Kidney epithelial cell (primary cell): Measurements from ENCODE around the gene INPP5A. TPM values are rescaled to one million over a fixed set of nuclear protein-coding genes. Genes with fewer than 3 reads are reported as not detected.

Experiments
- DNase-seq: peaks from one replicate; pipeline ENCODE4 v3.0.0-alpha.2; 2010; ENCODE audit warnings: low read depth
- H3K27me3 ChIP-seq: 2 replicates; pipeline ENCODE4 v1.6.0; 2011; ENCODE audit warnings: low read length; ENCODE audit not compliant: control insufficient read depth, insufficient read depth
- H3K36me3 ChIP-seq: 2 replicates; pipeline ENCODE4 v1.5.1; 2011; ENCODE audit warnings: low read length; ENCODE audit not compliant: control insufficient read depth, insufficient read depth
- H3K4me3 ChIP-seq: 2 replicates; pipeline ENCODE4 v1.5.1; 2011; ENCODE audit warnings: low read depth, mild to moderate bottlenecking, control low read depth, low read length
- total RNA-seq: library from RNA; depleted of rRNA; stranded (reverse); fragments of >200 nt; gene quantifications from 2 replicates; pipeline ENCODE4 v1.2.3, GENCODE V29; 2015
- TF ChIP-seq, protein P1 (sequence below): IDR thresholded peaks from 2 replicates; pipeline ENCODE4 v1.5.1; 2011; ENCODE audit warnings: mild to moderate bottlenecking, moderate library complexity, low read length, control low read depth, inconsistent platforms; ENCODE audit not compliant: insufficient read depth, poor library complexity, severe bottlenecking

INPP5A gene
- total RNA-seq, 1 donor from 2014 or later, result 45.1 TPM

DNA sequence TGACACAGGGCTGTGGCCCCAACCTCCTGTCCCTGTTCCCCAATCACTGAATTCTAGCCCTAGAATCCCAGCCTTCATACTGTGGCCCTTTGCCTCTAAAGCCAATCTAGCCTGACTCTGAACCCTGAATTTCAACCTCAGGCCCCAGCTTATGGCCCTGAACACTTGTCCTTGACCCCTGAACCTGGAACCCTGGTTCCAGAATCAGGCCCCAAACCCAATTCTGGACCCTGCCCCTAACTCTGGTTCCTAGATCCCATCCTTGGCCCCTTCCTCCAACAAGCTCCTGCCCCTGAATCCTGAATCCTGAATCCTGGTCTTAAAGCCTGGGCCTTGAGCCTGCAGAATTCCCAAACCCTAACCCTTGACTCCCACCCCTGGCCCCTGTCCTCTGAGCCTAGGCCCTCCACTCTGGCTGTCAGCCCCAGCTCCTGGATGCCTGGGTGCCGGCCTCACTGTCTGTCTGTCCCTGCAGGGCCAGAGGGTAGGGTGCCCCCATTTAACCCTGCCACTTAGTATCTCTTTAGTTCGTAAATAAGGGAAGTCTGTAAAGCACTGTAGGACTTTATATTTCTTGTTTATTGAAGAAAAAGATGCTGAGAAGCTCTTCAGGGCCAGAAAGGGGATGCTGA lies 1.3 kb downstream of the INPP5A start:
- peak overlapping the region; percentile 71 for H3K4me3 ChIP-seq
- DNase-seq, result no peak
- no peaks in the 10 kb centered on the region for H3K27me3 ChIP-seq
- no peaks in the 10 kb centered on the region for H3K36me3 ChIP-seq
- TF ChIP-seq, protein P1, sequence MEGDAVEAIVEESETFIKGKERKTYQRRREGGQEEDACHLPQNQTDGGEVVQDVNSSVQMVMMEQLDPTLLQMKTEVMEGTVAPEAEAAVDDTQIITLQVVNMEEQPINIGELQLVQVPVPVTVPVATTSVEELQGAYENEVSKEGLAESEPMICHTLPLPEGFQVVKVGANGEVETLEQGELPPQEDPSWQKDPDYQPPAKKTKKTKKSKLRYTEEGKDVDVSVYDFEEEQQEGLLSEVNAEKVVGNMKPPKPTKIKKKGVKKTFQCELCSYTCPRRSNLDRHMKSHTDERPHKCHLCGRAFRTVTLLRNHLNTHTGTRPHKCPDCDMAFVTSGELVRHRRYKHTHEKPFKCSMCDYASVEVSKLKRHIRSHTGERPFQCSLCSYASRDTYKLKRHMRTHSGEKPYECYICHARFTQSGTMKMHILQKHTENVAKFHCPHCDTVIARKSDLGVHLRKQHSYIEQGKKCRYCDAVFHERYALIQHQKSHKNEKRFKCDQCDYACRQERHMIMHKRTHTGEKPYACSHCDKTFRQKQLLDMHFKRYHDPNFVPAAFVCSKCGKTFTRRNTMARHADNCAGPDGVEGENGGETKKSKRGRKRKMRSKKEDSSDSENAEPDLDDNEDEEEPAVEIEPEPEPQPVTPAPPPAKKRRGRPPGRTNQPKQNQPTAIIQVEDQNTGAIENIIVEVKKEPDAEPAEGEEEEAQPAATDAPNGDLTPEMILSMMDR, result no peak

DNA sequence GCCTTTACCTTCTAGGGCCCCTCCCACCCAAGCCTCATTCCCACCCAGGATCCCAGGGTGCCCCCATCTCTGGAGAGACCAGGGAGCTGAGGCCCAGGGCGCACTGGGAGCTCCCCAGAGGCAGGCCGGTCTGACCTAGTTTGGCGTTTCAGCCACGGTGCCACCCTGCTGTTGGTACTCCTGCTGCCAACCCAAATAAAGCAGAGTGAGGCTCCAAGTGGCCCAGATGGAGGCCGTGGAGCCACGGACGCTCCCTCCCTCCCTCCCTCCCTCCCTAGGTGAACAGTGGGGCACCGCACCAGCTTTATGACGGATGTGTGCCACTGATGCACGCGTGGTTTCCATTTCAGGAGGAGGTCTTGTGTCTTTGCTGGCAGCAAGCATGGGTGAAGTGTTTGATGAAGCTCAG lies 1.8 kb downstream of the INPP5A start:
- no peak for DNase-seq
- H3K36me3 ChIP-seq, result no peaks in the 10 kb centered on the region
- H3K27me3 ChIP-seq, result no peaks in the 10 kb centered on the region
- TF ChIP-seq, protein P1, result no peak
- H3K4me3 ChIP-seq, result no peak overlapping the region

DNA sequence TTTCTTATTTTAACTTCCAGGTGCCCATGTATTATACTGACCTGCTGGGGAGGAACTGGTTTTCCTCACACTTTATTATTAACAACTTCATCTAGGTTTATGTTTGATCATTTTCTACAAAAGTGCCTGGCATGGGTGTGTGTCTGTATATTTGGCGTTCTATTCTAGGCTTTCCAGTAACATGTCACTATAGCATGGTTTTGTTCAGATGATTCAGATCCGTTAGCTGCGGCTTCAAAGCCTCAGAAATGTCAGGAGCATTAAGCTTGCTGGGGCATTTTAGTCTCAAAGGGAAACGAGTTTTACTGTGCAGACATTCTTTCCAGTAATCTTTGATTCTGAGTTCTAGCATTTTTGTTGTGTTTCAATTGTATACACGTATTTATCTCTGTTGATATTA lies 2.3 kb downstream of the INPP5A start:
- DNase-seq, result no peak
- H3K36me3 ChIP-seq, result no peaks in the 10 kb centered on the region
- TF ChIP-seq, protein P1, result no peak
- H3K27me3 ChIP-seq, result no peaks in the 10 kb centered on the region
- H3K4me3 ChIP-seq, result no peak overlapping the region

DNA sequence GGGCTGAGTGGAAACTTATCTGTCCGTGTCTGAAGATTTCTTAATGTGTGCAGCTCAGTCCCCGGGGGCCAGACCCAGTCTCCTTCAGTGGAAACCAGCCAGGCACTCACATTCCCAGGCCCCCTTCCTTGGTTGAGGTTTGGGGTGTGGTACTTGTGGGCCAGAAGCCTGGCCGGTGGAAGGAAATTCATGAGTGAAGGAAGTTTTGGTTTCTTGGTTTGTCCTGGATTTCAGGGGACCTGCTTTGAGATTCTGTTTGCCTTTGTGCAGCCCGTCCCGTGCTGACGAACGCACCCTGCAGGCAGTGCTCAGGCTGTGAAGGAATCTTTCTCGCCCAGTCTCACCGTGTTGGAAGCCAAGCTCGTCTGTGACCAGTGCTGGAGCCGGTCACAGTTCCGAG lies 2.9 kb downstream of the INPP5A start:
- no peak for DNase-seq
- Histone ChIP-seq H3K4me3 (peak overlapping the region; percentile 11), H3K27me3 (no peaks in the 10 kb centered on the region), H3K36me3 (no peaks in the 10 kb centered on the region)
- TF ChIP-seq, protein P1, result peak; percentile 29

DNA sequence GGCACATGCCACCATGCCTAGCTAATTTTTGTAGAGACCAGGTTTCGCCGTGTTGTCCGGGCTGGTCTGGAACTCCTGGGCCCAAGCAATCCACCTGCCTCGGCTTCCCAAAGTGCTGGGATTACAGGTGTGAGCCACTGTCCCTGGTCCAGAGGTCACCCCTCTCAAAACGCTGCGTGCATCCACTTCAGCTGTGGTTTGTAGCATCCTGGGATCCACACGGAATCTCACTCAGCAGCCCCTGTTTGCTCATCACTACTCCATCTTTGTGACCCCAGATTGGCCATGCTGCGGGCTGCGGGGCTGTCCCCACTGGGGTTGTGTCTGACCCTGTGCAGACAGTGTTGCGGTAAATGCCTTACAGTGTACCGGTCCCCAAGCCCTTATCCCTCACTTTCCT lies 3.5 kb downstream of the INPP5A start:
- H3K27me3 ChIP-seq, result no peaks in the 10 kb centered on the region
- no peak overlapping the region for H3K4me3 ChIP-seq
- H3K36me3 ChIP-seq, result no peaks in the 10 kb centered on the region
- TF ChIP-seq, protein P1, result no peak
- no peak for DNase-seq

DNA sequence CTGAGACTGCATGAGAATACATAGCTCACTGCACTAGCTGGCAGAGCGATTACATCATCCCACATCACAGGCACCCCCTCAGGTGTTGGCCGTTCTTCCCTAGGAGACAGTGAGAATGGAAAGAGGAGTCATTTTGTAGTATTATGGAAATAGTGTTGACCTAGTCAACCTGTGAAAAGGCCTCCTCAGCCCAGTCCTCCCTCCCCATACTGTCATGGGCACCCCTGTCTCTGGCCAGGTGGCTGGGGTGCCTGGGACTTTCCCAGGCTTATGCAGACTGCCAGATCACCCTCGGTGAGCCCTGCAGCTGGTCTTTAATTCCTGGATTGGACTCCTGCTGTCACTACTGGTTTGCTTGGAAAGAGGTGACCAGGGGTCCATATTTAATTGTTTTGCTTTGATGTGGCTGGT lies 4.0 kb downstream of the INPP5A start:
- no peaks in the 10 kb centered on the region for H3K27me3 ChIP-seq
- DNase-seq, result no peak
- H3K36me3 ChIP-seq, result no peaks in the 10 kb centered on the region
- no peak overlapping the region for H3K4me3 ChIP-seq
- TF ChIP-seq, protein P1, result no peak
